Ishikawa (cell line): ENCODE measurements around the gene OR10G8.

Experiments used
- EP300 ChIP-seq: IDR thresholded peaks from 2 replicates; pipeline ENCODE4 v1.6.1; 2012; ENCODE audit warnings: borderline replicate concordance
- RAD21 ChIP-seq: IDR thresholded peaks from 2 replicates; pipeline ENCODE4 v1.6.1; 2012; ENCODE audit warnings: low read depth
- REST ChIP-seq: IDR thresholded peaks from 2 replicates; pipeline ENCODE4 v1.6.1; 2012; ENCODE audit warnings: low read depth, mild to moderate bottlenecking

DNA sequence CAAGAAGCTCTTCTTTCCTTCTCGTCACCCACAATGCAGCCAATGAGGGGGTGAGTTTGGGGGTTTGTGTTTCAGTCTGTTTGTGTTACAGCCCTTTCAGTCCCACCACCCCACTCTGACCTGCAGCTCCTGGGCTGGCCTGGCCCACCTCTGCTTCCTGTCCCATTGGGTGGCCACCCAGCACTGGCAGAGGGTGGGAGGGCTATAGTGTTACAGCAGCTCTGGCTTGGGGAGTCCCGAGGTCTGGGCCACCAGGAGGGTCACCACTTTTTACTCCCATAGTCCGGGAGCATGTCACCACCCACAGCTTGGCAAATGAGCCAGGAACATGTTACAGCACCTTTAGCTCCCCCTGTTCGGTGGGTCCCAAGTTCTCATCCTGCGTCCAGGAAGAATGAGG is 47.3 kb upstream of the OR10G8 start:
- TF ChIP-seq RAD21 = no peak
- TF ChIP-seq REST = no peak
- no peak for TF ChIP-seq EP300
